H1 (cell line): ENCODE results near the gene PPIA. TPM values are rescaled to one million over a fixed set of nuclear protein-coding genes. Genes with fewer than 3 reads are reported as not detected.

Experiments used
- CTCF ChIA-PET: fragments of 300-600 bp; sonication (Branson Sonifier 250); formaldehyde crosslinking; loops from one replicate; lab custom pipeline; 2021; ENCODE audit not compliant: partially characterized antibody; lab: Charles Lee
- POLR2A ChIA-PET: fragments of 300-600 bp; sonication (Branson Sonifier 250); formaldehyde crosslinking; loops from one replicate; lab custom pipeline; 2021; ENCODE audit warnings: inconsistent platforms; ENCODE audit not compliant: partially characterized antibody; lab: Charles Lee
- DNase-seq, 2 experiments: peaks; one replicate each; pipeline versions ENCODE4 v3.0.0 to v3.0.0-alpha.2; 2010 to 2022; ENCODE audit warnings: low spot score in 2 of 2, low read depth in 1 of 2, mixed read lengths in 1 of 2
- FAIRE-seq: peaks from 2 replicates; lab custom pipeline; 2011; peaks lifted over from hg19 to GRCh38; lab: Jason Lieb, UNC
- H2AFZ ChIP-seq: 2 replicates; pipeline ENCODE4 v1.8.1; 2012; ENCODE audit warnings: low read length, inconsistent platforms
- H2AK5ac ChIP-seq: 2 replicates; pipeline ENCODE4 v1.6.1; 2013; ENCODE audit warnings: low read depth, low read length
- H2BK120ac ChIP-seq: replicated peaks from 2 replicates; pipeline ENCODE3; 2013; ENCODE audit warnings: low read depth, low read length, inconsistent platforms
- H2BK12ac ChIP-seq: 2 replicates; pipeline ENCODE4 v1.6.1; 2013; ENCODE audit warnings: low read depth, low read length
- H2BK15ac ChIP-seq: 2 replicates; pipeline ENCODE4 v1.6.1; 2013; ENCODE audit warnings: low read length
- H2BK20ac ChIP-seq: 2 replicates; pipeline ENCODE4 v1.6.1; 2013; ENCODE audit warnings: low read length
- H2BK5ac ChIP-seq: 2 replicates; pipeline ENCODE4 v1.6.1; 2013; ENCODE audit warnings: low read depth, low read length
- H3K14ac ChIP-seq: 2 replicates; pipeline ENCODE4 v1.6.1; 2013; ENCODE audit warnings: inconsistent platforms; ENCODE audit not compliant: insufficient read length
- H3K18ac ChIP-seq: 2 replicates; pipeline ENCODE4 v1.6.1; 2013; ENCODE audit warnings: low read length; ENCODE audit errors: extremely low read depth
- H3K23ac ChIP-seq: 2 replicates; pipeline ENCODE4 v1.6.1; 2013; ENCODE audit warnings: inconsistent platforms; ENCODE audit not compliant: insufficient read length
- H3K23me2 ChIP-seq: 2 replicates; pipeline ENCODE4 v1.6.1; 2013; ENCODE audit warnings: low read depth, low read length
- H3K27ac ChIP-seq: 2 replicates; pipeline ENCODE4 v1.6.1; 2011; ENCODE audit warnings: low read depth, low read length, inconsistent platforms
- H3K27me3 ChIP-seq, 4 experiments: replicated peaks in 1 of 4; 1 replicate in 1 of 4; 2 replicates in 3 of 4; pipeline versions ENCODE4 v1.6.1 to v1.8.1; 2011 to 2013; ENCODE audit warnings: low read length in 3 of 4, mild to moderate bottlenecking in 3 of 4, inconsistent platforms in 2 of 4, mixed read lengths in 2 of 4, moderate library complexity in 1 of 4; ENCODE audit not compliant: control insufficient read depth in 3 of 4, insufficient read depth in 3 of 4; ENCODE audit errors: extremely low read depth in 1 of 4
- H3K36me3 ChIP-seq, 4 experiments: 2 replicates each; pipeline versions ENCODE4 v1.6.1 to v1.8.1; 2011 to 2013; ENCODE audit warnings: mild to moderate bottlenecking in 4 of 4, low read length in 3 of 4, moderate library complexity in 2 of 4, control low read depth in 1 of 4, inconsistent platforms in 1 of 4; ENCODE audit not compliant: insufficient read depth in 4 of 4, control insufficient read depth in 2 of 4
- H3K4ac ChIP-seq: replicated peaks from 2 replicates; pipeline ENCODE3; 2013; ENCODE audit warnings: low read length, low read depth, mixed read lengths, inconsistent platforms; ENCODE audit not compliant: insufficient read length
- H3K4me1 ChIP-seq, 4 experiments: replicated peaks in 1 of 4; 1 replicate in 1 of 4; 2 replicates in 3 of 4; pipeline versions ENCODE4 v1.6.1 to v1.8.1; 2011 to 2013; ENCODE audit warnings: low read length in 3 of 4, inconsistent platforms in 2 of 4, mixed read lengths in 1 of 4; ENCODE audit not compliant: insufficient read depth in 4 of 4, control insufficient read depth in 3 of 4
- H3K4me2 ChIP-seq, 2 experiments: 2 replicates each; pipeline versions ENCODE4 v1.6.1 to v1.8.1; 2011 to 2013; ENCODE audit warnings: low read depth in 2 of 2, low read length in 2 of 2, control low read depth in 1 of 2, inconsistent platforms in 1 of 2, mild to moderate bottlenecking in 1 of 2; ENCODE audit not compliant: insufficient read depth in 1 of 2
- H3K4me3 ChIP-seq, 4 experiments: fragments of 200-600, 300-600 bp in 1 of 4; sonication (generic), shearing (Covaris generic), sonication (Bioruptor Twin) in 1 of 4; 2 replicates each; pipeline versions ENCODE4 v1.5.1 to v1.8.1; 2011 to 2016; ENCODE audit warnings: low read length in 4 of 4, low read depth in 3 of 4, control low read depth in 2 of 4, inconsistent platforms in 2 of 4, mild to moderate bottlenecking in 2 of 4, mixed read lengths in 1 of 4, moderate library complexity in 1 of 4; ENCODE audit not compliant: insufficient read depth in 2 of 4; ENCODE audit errors: extremely low read depth in 1 of 4
- H3K56ac ChIP-seq: replicated peaks from 2 replicates; pipeline ENCODE3; 2013; ENCODE audit warnings: low read depth, mild to moderate bottlenecking, mixed read lengths, low read length, inconsistent platforms; ENCODE audit not compliant: insufficient read length
- H3K79me1 ChIP-seq: 2 replicates; pipeline ENCODE4 v1.6.1; 2013; ENCODE audit warnings: low read depth, low read length, control low read depth
- H3K79me2 ChIP-seq, 2 experiments: 2 replicates each; pipeline versions ENCODE4 v1.6.1 to v1.8.1; 2012 to 2013; ENCODE audit warnings: low read length in 2 of 2, mild to moderate bottlenecking in 2 of 2, inconsistent platforms in 1 of 2; ENCODE audit not compliant: insufficient read depth in 2 of 2, control insufficient read depth in 1 of 2
- H3K9ac ChIP-seq, 4 experiments: replicated peaks in 1 of 4; 1 replicate in 1 of 4; 2 replicates in 3 of 4; pipeline versions ENCODE4 v1.6.1 to v1.8.1; 2011 to 2013; ENCODE audit warnings: low read depth in 3 of 4, low read length in 3 of 4, control low read depth in 2 of 4, mild to moderate bottlenecking in 2 of 4, moderate library complexity in 2 of 4, inconsistent platforms in 1 of 4; ENCODE audit errors: extremely low read depth in 1 of 4
- H3K9me3 ChIP-seq, 2 experiments: 2 replicates each; pipeline versions ENCODE4 v1.6.1 to v1.8.1; 2012 to 2013; ENCODE audit warnings: mild to moderate bottlenecking in 2 of 2, moderate library complexity in 2 of 2, control low read depth in 1 of 2, inconsistent platforms in 1 of 2, low read depth in 1 of 2, low read length in 1 of 2, mixed read lengths in 1 of 2; ENCODE audit not compliant: insufficient read depth in 2 of 2
- H4K20me1 ChIP-seq, 2 experiments: replicated peaks in 1 of 2; 2 replicates each; pipeline versions ENCODE3 to v1.8.1; 2011 to 2013; ENCODE audit warnings: inconsistent platforms in 2 of 2, low read length in 2 of 2, mild to moderate bottlenecking in 1 of 2; ENCODE audit not compliant: insufficient read depth in 2 of 2, control insufficient read depth in 1 of 2
- H4K5ac ChIP-seq: 2 replicates; pipeline ENCODE4 v1.6.1; 2013; ENCODE audit warnings: low read length, low read depth, mixed read lengths, inconsistent platforms; ENCODE audit not compliant: insufficient read length
- H4K8ac ChIP-seq: 2 replicates; pipeline ENCODE4 v1.8.0; 2013; ENCODE audit warnings: mild to moderate bottlenecking, moderate library complexity, low read length, inconsistent platforms; ENCODE audit not compliant: insufficient read depth; ENCODE audit errors: extremely low read depth
- H4K91ac ChIP-seq: replicated peaks from 2 replicates; pipeline ENCODE3; 2013; ENCODE audit warnings: low read length, mixed read lengths, inconsistent platforms; ENCODE audit not compliant: insufficient read length
- BRCA1 ChIP-seq: IDR thresholded peaks from 2 replicates; pipeline ENCODE4 v1.6.1; 2012; ENCODE audit warnings: low read depth, low read length, improper control_type of control experiment
- FOSL1 ChIP-seq: IDR thresholded peaks from 2 replicates; pipeline ENCODE4 v1.6.1; 2011; ENCODE audit warnings: mild to moderate bottlenecking, low read depth, low read length, moderate library complexity; ENCODE audit not compliant: insufficient read depth
- KDM4A ChIP-seq: IDR thresholded peaks from one replicate; pipeline ENCODE4 v1.7.1; 2012; ENCODE audit warnings: low read depth, mild to moderate bottlenecking, moderate library complexity, low read length, inconsistent platforms; ENCODE audit not compliant: severe bottlenecking
- MAFK ChIP-seq: IDR thresholded peaks from 2 replicates; pipeline ENCODE4 v1.6.1; 2012; ENCODE audit warnings: low read depth, mild to moderate bottlenecking, improper control_type of control experiment, low read length
- RAD21 ChIP-seq, 2 experiments: IDR thresholded peaks in 1 of 2; conservative IDR thresholded peaks in 1 of 2; 2 replicates each; pipeline ENCODE4 v1.6.1; 2011; ENCODE audit warnings: low read depth in 2 of 2, low read length in 2 of 2, improper control_type of control experiment in 1 of 2, inconsistent platforms in 1 of 2, mild to moderate bottlenecking in 1 of 2, moderate library complexity in 1 of 2
- SRF ChIP-seq: IDR thresholded peaks from 2 replicates; pipeline ENCODE4 v1.6.1; 2011; ENCODE audit warnings: mild to moderate bottlenecking, low read depth, low read length, moderate library complexity
- TCF12 ChIP-seq: IDR thresholded peaks from 2 replicates; pipeline ENCODE4 v1.6.1; 2011; ENCODE audit warnings: low read depth, mild to moderate bottlenecking, low read length
- WGBS, 2 experiments: shearing (Covaris generic) in 1 of 2; methylation state at CpG; one replicate each; pipeline versions ENCODE4 v1.1.6 to v1.1.7; 2013 to 2015; ENCODE audit warnings: low lambda C conversion rate in 2 of 2, mixed read lengths in 2 of 2, inconsistent platforms in 1 of 2, low coverage in 1 of 2, missing lambda C conversion rate in 1 of 2; ENCODE audit not compliant: insufficient replicate concordance in 2 of 2, insufficient coverage in 1 of 2, insufficient read length in 1 of 2; ENCODE audit errors: extremely low coverage in 1 of 2, missing lambda C conversion rate in 1 of 2; 5-methylcytosine and 5-hydroxymethylcytosine counted together
- polyA plus RNA-seq, 7 experiments: library from polyadenylated mRNA; depleted of rRNA in 3 of 7; stranded (reverse) in 5 of 7; unstranded in 2 of 7; fragments of >200 nt in 5 of 7; fragments of 200-250 nt in 2 of 7; gene quantifications; 1 replicate in 5 of 7; 2 replicates in 1 of 7; 4 replicates in 1 of 7; pipeline versions ENCODE4 v1.2.1 to v1.2.3, GENCODE V29; 2011 to 2013; ENCODE audit warnings: missing spikeins in 2 of 7, mixed read lengths in 2 of 7
- total RNA-seq: library from RNA; stranded (reverse); fragmentation: NEBNext Ultra II Directional; extraction: Animal tissue kit (Norgen Biotek cat#: 25700); gene quantifications from 2 replicates; pipeline ENCODE4 v1.2.1, GENCODE V29; 2021

PPIA gene
- total and polyA plus RNA-seq, 2 of the 8 experiments (the other 6 are each of a cell fraction or from before 2014, with no cell fraction given): 2,865 to 5,394 TPM

- no peaks in the 10 kb centered on the region for H3K36me3 ChIP-seq
- no peak overlapping the region for H3K27ac ChIP-seq
- FAIRE-seq (no peak), DNase-seq (no peak)
- no peak overlapping the region for H4K91ac ChIP-seq
- H3K79me1 ChIP-seq: no peaks in the 10 kb centered on the region
- no peak overlapping the region for H2AK5ac ChIP-seq
- H2BK5ac ChIP-seq: no peak overlapping the region
- H2BK20ac ChIP-seq: no peak overlapping the region
- H3K14ac ChIP-seq: no peak overlapping the region
- no peak overlapping the region for H3K4me3 ChIP-seq
- H3K9ac ChIP-seq: no peak overlapping the region
- no peak overlapping the region for H2AFZ ChIP-seq
- CTCF ChIA-PET: interaction anchor here (0.7 to 1.2 kb wide), 2 partner anchors 69 to 262 kb away, joined by 4 to 5 read pairs; no protein-coding TSS in a partner anchor
- H2BK15ac ChIP-seq: no peak overlapping the region
- H4K8ac ChIP-seq: no peak overlapping the region
- H3K27me3 ChIP-seq: no peaks in the 10 kb centered on the region
- no peaks in the 10 kb centered on the region; a peak in 1 of 7 replicates for H3K4me1 ChIP-seq
- POLR2A ChIA-PET: interaction anchor here (1.4 to 1.8 kb wide), 3 partner anchors 48 to 129 kb away, joined by 3 to 7 read pairs (median 4); no protein-coding TSS in a partner anchor
- H3K4ac ChIP-seq: no peak overlapping the region
- H3K18ac ChIP-seq: no peak overlapping the region
- H3K4me2 ChIP-seq: no peak overlapping the region
- no peaks in the 10 kb centered on the region for H4K20me1 ChIP-seq
- no peak overlapping the region for H2BK12ac ChIP-seq
- no peaks in the 10 kb centered on the region for H3K9me3 ChIP-seq
- no peak overlapping the region for H3K23ac ChIP-seq
- no peaks in the 10 kb centered on the region; a peak in 1 of 4 replicates for H3K79me2 ChIP-seq
- H3K56ac ChIP-seq: no peak overlapping the region
- H4K5ac ChIP-seq: no peak overlapping the region
- H3K23me2 ChIP-seq: no peaks in the 10 kb centered on the region; the same call in 1 of the 2 replicates
- no peak overlapping the region for H2BK120ac ChIP-seq
- 82% methylated on average over 3 of the region's 3 CpGs; no CpG with 5 or more reads in 1 of the 2 experiments for WGBS, 2 experiments
- TF ChIP-seq FOSL1: no peak
- no peak for TF ChIP-seq KDM4A
- TF ChIP-seq RAD21 (IDR thresholded peaks at IDR 0.05 in 1 of 2, conservative IDR thresholded peaks at IDR 0.05 in 1 of 2; ENCODE audit: low read depth in 2 of 2, low read length in 2 of 2): no peak
- no peak for TF ChIP-seq BRCA1
- no peak for TF ChIP-seq TCF12
- no peak for TF ChIP-seq SRF
- no peak for TF ChIP-seq MAFK
These were observed 56.1 kb downstream of the PPIA start for GRCh38 chr7:44852590-44852989.
